Spleen (tissue), 11 donors: ENCODE measurements around the gene SLC6A13. TPM values are rescaled to one million over a fixed set of nuclear protein-coding genes. Genes with fewer than 3 reads are reported as not detected.

Experiments
- DNase-seq: peaks from one replicate; pipeline ENCODE4 v3.0.0-alpha.2; 2020
- H3K27ac ChIP-seq, 8 donors: fragments of 200-600 bp; sonication (generic) in 7 of 8; 1 replicate in 4 of 8; 2 replicates in 4 of 8; pipeline versions ENCODE4 v1.5.0 to v1.8.0; 2016 to 2021; ENCODE audit warnings: inconsistent platforms in 4 of 8, mild to moderate bottlenecking in 4 of 8, moderate library complexity in 1 of 8
- H3K27me3 ChIP-seq, 7 donors: fragments of 200-600 bp; sonication (generic) in 6 of 7; replicated peaks in 1 of 7; 1 replicate in 4 of 7; 2 replicates in 3 of 7; pipeline versions ENCODE4 v1.5.0 to v1.8.0; 2016 to 2021; ENCODE audit warnings: inconsistent platforms in 3 of 7, mild to moderate bottlenecking in 1 of 7
- H3K36me3 ChIP-seq, 6 donors: fragments of 200-600 bp; sonication (generic) in 5 of 6; 1 replicate in 4 of 6; 2 replicates in 2 of 6; pipeline versions ENCODE4 v1.5.0 to v1.8.0; 2016 to 2021; ENCODE audit warnings: inconsistent platforms in 2 of 6
- H3K4me1 ChIP-seq, 6 donors: fragments of 200-600 bp; sonication (generic) in 5 of 6; 1 replicate in 3 of 6; 2 replicates in 3 of 6; pipeline versions ENCODE4 v1.5.0 to v1.8.0; 2016 to 2021; ENCODE audit warnings: inconsistent platforms in 3 of 6
- H3K4me3 ChIP-seq, 8 donors: fragments of 200-600 bp; sonication (generic) in 7 of 8; 1 replicate in 4 of 8; 2 replicates in 4 of 8; pipeline versions ENCODE4 v1.5.0 to v1.8.0; 2016 to 2021; ENCODE audit warnings: inconsistent platforms in 4 of 8, mild to moderate bottlenecking in 4 of 8, moderate library complexity in 2 of 8
- H3K9me3 ChIP-seq, 8 donors: fragments of 200-600 bp; sonication (generic) in 7 of 8; 1 replicate in 4 of 8; 2 replicates in 4 of 8; pipeline versions ENCODE4 v1.5.0 to v1.8.0; 2016 to 2021; ENCODE audit warnings: inconsistent platforms in 4 of 8
- POLR2A ChIP-seq, 3 donors: fragments of 450-650 bp; IDR thresholded peaks; one replicate each; pipeline ENCODE4 v1.5.1; 2017; ENCODE audit warnings: antibody characterized with exemption in 3 of 3, mild to moderate bottlenecking in 1 of 3
- POLR2AphosphoS5 ChIP-seq, 3 donors: sonication (generic); formaldehyde crosslinking; IDR thresholded peaks; one replicate each; pipeline ENCODE4 v1.5.1; 2017; ENCODE audit warnings: antibody characterized with exemption in 3 of 3
- WGBS, 5 donors: extraction: QIAGEN DNeasy Blood & Tissue Kit in 3 of 5; methylation state at CpG; one replicate each; pipeline versions ENCODE4 v1.1.5 to v1.1.7; 2013 to 2018; 5-methylcytosine and 5-hydroxymethylcytosine counted together
- intact Hi-C: fragments of 100-400 bp; cut with DNase I; formaldehyde crosslinking; loops from one replicate; pipeline ENCODE4 v1.15.0; 2023; ENCODE audit warnings: low total_unique reads
- polyA plus RNA-seq, 3 donors: library from polyadenylated mRNA; stranded (reverse); fragments of 200-250 nt; gene quantifications; one replicate each; pipeline ENCODE4 v1.2.1, GENCODE V29; 2013
- total RNA-seq, 7 donors: library from RNA; depleted of rRNA in 3 of 7; stranded (reverse); fragments of >200 nt in 3 of 7; fragmentation: NEBNext Ultra II Directional in 4 of 7; extraction: Animal tissue kit (Norgen Biotek cat#: 25700) in 4 of 7; gene quantifications; one replicate each; pipeline versions ENCODE4 v1.1.0 to v1.2.1, GENCODE V29; 2016 to 2021
- TF ChIP-seq, protein P1 (sequence below), 11 experiments: fragments of 200-600 bp in 7 of 11; fragments of 450-650 bp in 4 of 11; sonication (generic) in 4 of 11; IDR thresholded peaks in 8 of 11; conservative IDR thresholded peaks in 3 of 11; 1 replicate in 7 of 11; 2 replicates in 4 of 11; pipeline versions ENCODE4 v1.4.0 to v1.8.0; 2016 to 2021; ENCODE audit warnings: antibody characterized with exemption in 11 of 11, inconsistent platforms in 4 of 11, mild to moderate bottlenecking in 1 of 11
- donor health status: healthy with polysubstance abuse.
- donor health status: DM: no; HTN: no; CAD: no; lungs with moderate emphysema.
- donor health status: DM: no; HTN: no; CAD: no.
- donor health status: Bipolar disorder and iron deficiency.
- donor health status: healthy.
- donor health status: DM: no; HTN: no; CAD: no.
- donor health status: DM: yes; HTN: yes; CAD: no.

The SLC6A13 gene
- total and polyA plus RNA-seq, 10 donors, result 0.22 to 1.7 (median 0.30) TPM; not detected in 5

DNA sequence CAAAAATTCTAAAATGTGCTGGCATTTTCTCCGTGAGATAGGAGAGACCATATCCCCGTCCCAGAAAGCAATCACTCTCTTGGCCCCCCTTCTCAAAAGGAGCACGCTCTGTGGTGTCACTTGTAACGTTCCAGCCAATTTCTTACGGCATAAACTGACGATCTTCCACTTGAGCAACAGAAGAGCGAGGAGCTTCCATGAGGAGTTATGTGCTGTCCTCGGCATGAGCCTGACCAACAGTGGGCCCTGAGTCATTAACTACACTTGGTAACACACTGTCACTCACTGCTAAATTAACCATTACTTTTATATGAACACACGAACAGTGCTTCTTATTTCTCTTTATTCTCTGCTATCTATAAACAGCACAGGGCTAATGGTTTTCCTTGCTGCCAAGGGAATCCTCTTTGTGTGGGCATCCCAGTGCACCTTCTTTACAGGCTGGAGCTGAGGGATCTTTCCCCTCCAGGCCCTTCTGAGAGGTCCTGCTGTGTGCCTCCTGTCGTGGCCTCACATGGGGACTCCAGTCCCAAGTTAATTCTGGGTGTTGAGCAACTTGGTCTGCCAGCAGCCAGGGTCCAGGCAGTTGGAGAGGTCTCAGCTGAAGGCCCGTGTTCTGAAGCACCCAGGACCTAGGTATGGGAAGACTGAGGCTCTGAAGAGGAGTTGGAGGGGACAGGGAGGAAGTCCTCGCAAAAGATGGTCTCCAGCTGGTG is 9.4 kb downstream of the SLC6A13 start:
- no peaks in the 10 kb centered on the region for H3K36me3 ChIP-seq
- intact Hi-C loops, result no loop called here
- H3K27me3 ChIP-seq, result peaks cover 0 to 45% (median 9%) of the 10 kb centered on the region in 7 donors
- H3K27ac ChIP-seq, result no peak overlapping the region
- peaks cover 0 to 6% (median 1%) of the 10 kb centered on the region in 8 donors for H3K9me3 ChIP-seq
- WGBS, 5 donors, result 75 to 89% (median 83%) methylated on average over 12 of the region's 12 CpGs
- TF ChIP-seq, protein P1, sequence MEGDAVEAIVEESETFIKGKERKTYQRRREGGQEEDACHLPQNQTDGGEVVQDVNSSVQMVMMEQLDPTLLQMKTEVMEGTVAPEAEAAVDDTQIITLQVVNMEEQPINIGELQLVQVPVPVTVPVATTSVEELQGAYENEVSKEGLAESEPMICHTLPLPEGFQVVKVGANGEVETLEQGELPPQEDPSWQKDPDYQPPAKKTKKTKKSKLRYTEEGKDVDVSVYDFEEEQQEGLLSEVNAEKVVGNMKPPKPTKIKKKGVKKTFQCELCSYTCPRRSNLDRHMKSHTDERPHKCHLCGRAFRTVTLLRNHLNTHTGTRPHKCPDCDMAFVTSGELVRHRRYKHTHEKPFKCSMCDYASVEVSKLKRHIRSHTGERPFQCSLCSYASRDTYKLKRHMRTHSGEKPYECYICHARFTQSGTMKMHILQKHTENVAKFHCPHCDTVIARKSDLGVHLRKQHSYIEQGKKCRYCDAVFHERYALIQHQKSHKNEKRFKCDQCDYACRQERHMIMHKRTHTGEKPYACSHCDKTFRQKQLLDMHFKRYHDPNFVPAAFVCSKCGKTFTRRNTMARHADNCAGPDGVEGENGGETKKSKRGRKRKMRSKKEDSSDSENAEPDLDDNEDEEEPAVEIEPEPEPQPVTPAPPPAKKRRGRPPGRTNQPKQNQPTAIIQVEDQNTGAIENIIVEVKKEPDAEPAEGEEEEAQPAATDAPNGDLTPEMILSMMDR (IDR thresholded peaks at IDR 0.05 in 8 of 11, conservative IDR thresholded peaks at IDR 0.05 in 3 of 11), result no peak
- no peak for TF ChIP-seq POLR2A (IDR thresholded peaks at IDR 0.05)
- no peak for TF ChIP-seq POLR2AphosphoS5 (IDR thresholded peaks at IDR 0.05)
- no peak for DNase-seq
- no peak overlapping the region for H3K4me3 ChIP-seq
- H3K4me1 ChIP-seq, result no peaks in the 10 kb centered on the region

DNA sequence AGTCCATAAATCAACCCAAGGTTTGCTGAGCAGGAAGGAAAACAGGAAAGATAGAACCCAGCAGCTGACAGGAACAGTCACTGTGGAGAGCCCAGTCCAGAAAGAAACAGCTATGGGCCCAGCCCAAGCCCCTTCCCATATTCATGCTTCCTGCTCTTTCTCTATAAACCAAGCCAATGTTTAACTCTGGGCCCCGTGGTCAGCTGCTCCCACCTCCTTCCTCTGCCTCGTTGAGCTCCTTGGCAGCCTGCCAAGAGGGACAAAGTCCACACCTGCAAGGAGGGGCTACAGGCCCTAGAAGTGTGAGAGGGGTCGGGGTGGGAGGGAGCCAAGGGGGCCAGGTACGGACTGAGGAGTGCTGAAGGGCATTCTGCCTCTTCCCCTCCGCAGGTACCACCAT is 10.0 kb downstream of the SLC6A13 start:
- intact Hi-C loops, result no loop called here
- TF ChIP-seq, protein P1 (IDR thresholded peaks at IDR 0.05 in 8 of 11, conservative IDR thresholded peaks at IDR 0.05 in 3 of 11), result no peak
- no peak for TF ChIP-seq POLR2A (IDR thresholded peaks at IDR 0.05)
- TF ChIP-seq POLR2AphosphoS5 (IDR thresholded peaks at IDR 0.05), result no peak
- DNase-seq, result no peak
- Histone ChIP-seq H3K27me3 (peaks cover 0 to 38% (median 4%) of the 10 kb centered on the region in 7 donors), H3K4me3 (no peak overlapping the region), H3K27ac (no peak overlapping the region), H3K36me3 (no peaks in the 10 kb centered on the region), H3K4me1 (no peaks in the 10 kb centered on the region), H3K9me3 (peaks cover 0 to 12% (median 8%) of the 10 kb centered on the region in 8 donors)
- 40 to 54% (median 48%) methylated on average over 5 of the region's 5 CpGs for WGBS, 5 donors

DNA sequence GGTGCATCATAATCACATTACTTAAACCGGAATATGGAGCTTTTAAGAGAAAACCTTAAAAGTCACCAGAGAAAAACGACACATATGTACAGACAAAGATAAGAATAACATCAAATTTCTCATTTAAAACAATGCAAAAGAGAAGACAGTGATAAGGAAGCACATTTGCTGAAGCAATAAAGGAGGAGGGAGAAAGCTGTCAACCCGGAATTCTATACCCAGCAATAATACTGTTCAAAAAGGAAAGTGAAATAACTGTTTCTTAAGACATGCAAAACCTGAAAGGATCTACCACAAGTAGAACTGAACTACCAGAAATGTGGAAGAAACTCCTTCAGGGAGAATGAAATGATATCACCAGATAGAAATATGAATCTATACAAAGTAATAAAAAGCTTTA is 15.4 kb downstream of the SLC6A13 start:
- TF ChIP-seq POLR2A (IDR thresholded peaks at IDR 0.05), result no peak
- TF ChIP-seq, protein P1 (IDR thresholded peaks at IDR 0.05 in 8 of 11, conservative IDR thresholded peaks at IDR 0.05 in 3 of 11), result no peak
- 83 to 88% (median 86%) methylated on average over 3 of the region's 3 CpGs for WGBS, 5 donors
- no peak for DNase-seq
- Histone ChIP-seq H3K4me3 (no peak overlapping the region), H3K36me3 (no peaks in the 10 kb centered on the region), H3K27ac (no peak overlapping the region), H3K4me1 (no peaks in the 10 kb centered on the region), H3K27me3 (peaks cover 0 to 23% (median 0%) of the 10 kb centered on the region in 7 donors), H3K9me3 (peaks cover 0 to 33% (median 28%) of the 10 kb centered on the region in 8 donors)
- intact Hi-C loops, result no loop called here

DNA sequence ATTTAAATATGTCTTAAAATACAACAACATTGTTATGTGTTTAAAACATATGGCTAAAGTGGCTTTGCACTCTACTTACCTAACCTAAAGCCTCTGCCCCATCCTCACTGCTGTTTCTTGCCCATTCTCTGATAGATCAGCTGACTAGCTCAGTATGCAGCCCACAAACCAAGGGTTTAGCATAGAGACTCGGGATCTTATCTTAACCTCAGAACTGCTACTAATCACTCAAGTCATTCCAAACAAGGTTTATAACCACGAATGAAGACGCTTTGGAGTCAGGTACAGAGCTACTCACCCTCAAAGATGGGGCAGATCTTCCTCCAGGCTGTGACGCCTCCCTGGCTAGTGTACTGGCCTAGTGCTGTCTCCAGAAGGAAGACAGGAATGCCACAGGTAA is 19.3 kb downstream of the SLC6A13 start:
- no peaks in the 10 kb centered on the region for H3K36me3 ChIP-seq
- no peak overlapping the region for H3K4me3 ChIP-seq
- intact Hi-C loops, result no loop called here
- no peaks in the 10 kb centered on the region for H3K4me1 ChIP-seq
- H3K27ac ChIP-seq, result no peak overlapping the region
- peaks cover 0 to 29% (median 0%) of the 10 kb centered on the region in 7 donors for H3K27me3 ChIP-seq
- no peak for DNase-seq
- no peak for TF ChIP-seq POLR2AphosphoS5 (IDR thresholded peaks at IDR 0.05)
- no peak for TF ChIP-seq POLR2A (IDR thresholded peaks at IDR 0.05)
- TF ChIP-seq, protein P1 (IDR thresholded peaks at IDR 0.05 in 8 of 11, conservative IDR thresholded peaks at IDR 0.05 in 3 of 11), result no peak
- WGBS, 5 donors, result 54 to 64% (median 62%) methylated on average over 4 of the region's 4 CpGs
- H3K9me3 ChIP-seq, result peaks cover 0 to 29% (median 26%) of the 10 kb centered on the region in 8 donors
